ENCODE measurements around the gene CNTLN.

DNA sequence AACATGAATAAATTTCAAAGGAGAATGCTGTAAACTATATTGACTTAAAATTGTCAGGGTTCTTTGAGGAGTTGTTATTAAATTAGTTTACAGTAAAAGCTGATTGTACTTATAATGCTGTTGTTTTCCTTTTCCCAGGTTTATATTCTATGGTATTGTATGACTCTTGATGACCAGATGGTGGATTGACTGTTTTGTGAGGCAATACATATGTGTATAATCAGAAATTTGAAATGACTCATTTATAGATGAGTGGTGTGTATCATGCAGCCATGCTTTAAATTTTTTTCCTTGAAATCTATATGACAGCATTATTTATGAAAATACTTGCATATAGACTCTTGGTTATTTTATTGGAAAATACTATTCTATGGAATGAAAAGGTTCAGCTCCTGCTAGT, 195.3 kb downstream of the CNTLN start:
- TF ChIP-seq POLR2A (IDR thresholded peaks at IDR 0.05; ENCODE audit: low read length) = no peak
- no peak for TF ChIP-seq GATA1 (IDR thresholded peaks at IDR 0.05; ENCODE audit: low read depth, low read length)
